HEK293 (cell line): ENCODE results near the gene BZW2.

Experiments
- CTCF ChIA-PET: fragments of 350-600 bp; formaldehyde crosslinking; extraction: SDS; loops from one replicate; lab custom pipeline; 2021; ENCODE audit warnings: antibody characterized with exemption; lab: Yijun Ruan, JAX
- POLR2A ChIA-PET: fragments of 300-600 bp; formaldehyde crosslinking; extraction: SDS; loops from one replicate; lab custom pipeline; 2020; ENCODE audit warnings: antibody characterized with exemption, inconsistent platforms; lab: Yijun Ruan, JAX
- H3K27ac ChIP-seq: fragments of 200-500 bp; sonication (Bioruptor generic); 2 replicates; pipeline ENCODE4 v1.5.1; 2014; ENCODE audit warnings: low read depth, low read length, control low read depth, inconsistent platforms; ENCODE audit errors: extremely low read depth
- H3K36me3 ChIP-seq, 2 experiments: fragments of 200-500 bp in 1 of 2; sonication (Bioruptor generic) in 1 of 2; 1 replicate in 1 of 2; 2 replicates in 1 of 2; pipeline ENCODE4 v1.5.1; 2014 to 2017; ENCODE audit warnings: inconsistent platforms in 2 of 2, low read length in 2 of 2; ENCODE audit not compliant: control insufficient read depth in 2 of 2, insufficient read depth in 1 of 2
- H3K4me1 ChIP-seq: fragments of 200-500 bp; sonication (Bioruptor generic); 2 replicates; pipeline ENCODE4 v1.5.1; 2014; ENCODE audit warnings: mild to moderate bottlenecking, low read length, inconsistent platforms; ENCODE audit not compliant: control insufficient read depth, insufficient read depth
- H3K4me3 ChIP-seq: 2 replicates; pipeline ENCODE4 v1.5.1; 2011; ENCODE audit warnings: low read depth, mild to moderate bottlenecking, control low read depth, low read length, moderate library complexity
- H3K9me3 ChIP-seq: fragments of 200-500 bp; sonication (Bioruptor generic); 2 replicates; pipeline ENCODE4 v1.5.1; 2014; ENCODE audit warnings: low read depth, low read length, inconsistent platforms; ENCODE audit not compliant: control insufficient read depth, insufficient read depth
- FEZF1 ChIP-seq: fragments of 450-650 bp; formaldehyde crosslinking; IDR thresholded peaks from 2 replicates; pipeline ENCODE4 v1.5.1; 2016; ENCODE audit warnings: missing biosample characterization, missing genetic modification characterization
- GLIS2 ChIP-seq: fragments of 450-650 bp; formaldehyde crosslinking; IDR thresholded peaks from 2 replicates; pipeline ENCODE4 v1.5.1; 2016; ENCODE audit warnings: missing biosample characterization, missing genetic modification characterization
- PRDM1 ChIP-seq: fragments of 450-650 bp; formaldehyde crosslinking; IDR thresholded peaks from 2 replicates; pipeline ENCODE4; 2016; ENCODE audit warnings: missing biosample characterization, missing genetic modification characterization
- YY2 ChIP-seq: fragments of 450-650 bp; formaldehyde crosslinking; IDR thresholded peaks from 2 replicates; pipeline ENCODE4 v1.5.1; 2016; ENCODE audit warnings: missing biosample characterization, missing genetic modification characterization
- ZBTB20 ChIP-seq: fragments of 450-650 bp; formaldehyde crosslinking; IDR thresholded peaks from 2 replicates; pipeline ENCODE4 v1.5.1; 2016; ENCODE audit warnings: missing biosample characterization, missing genetic modification characterization
- ZNF10 ChIP-seq: fragments of 450-650 bp; formaldehyde crosslinking; IDR thresholded peaks from 2 replicates; pipeline ENCODE4 v1.5.1; 2017; ENCODE audit warnings: missing biosample characterization, missing genetic modification characterization
- ZNF140 ChIP-seq: fragments of 450-650 bp; formaldehyde crosslinking; IDR thresholded peaks from 2 replicates; pipeline ENCODE4 v1.5.1; 2016; ENCODE audit warnings: missing biosample characterization, missing genetic modification characterization
- ZNF239 ChIP-seq: fragments of 450-650 bp; formaldehyde crosslinking; IDR thresholded peaks from 2 replicates; pipeline ENCODE4 v1.5.1; 2016; ENCODE audit warnings: missing biosample characterization, missing genetic modification characterization
- ZNF24 ChIP-seq: fragments of 450-650 bp; formaldehyde crosslinking; IDR thresholded peaks from 2 replicates; pipeline ENCODE4 v1.5.1; 2016; ENCODE audit warnings: missing biosample characterization, missing genetic modification characterization
- ZNF341 ChIP-seq: fragments of 450-650 bp; formaldehyde crosslinking; IDR thresholded peaks from 2 replicates; pipeline ENCODE4; 2016; ENCODE audit warnings: low read depth, missing biosample characterization, missing genetic modification characterization
- ZNF366 ChIP-seq: fragments of 450-650 bp; formaldehyde crosslinking; conservative IDR thresholded peaks from 2 replicates; pipeline ENCODE4 v1.5.1; 2016; ENCODE audit warnings: missing biosample characterization, missing genetic modification characterization
- ZNF426 ChIP-seq: fragments of 450-650 bp; formaldehyde crosslinking; IDR thresholded peaks from 2 replicates; pipeline ENCODE4 v1.5.1; 2017; ENCODE audit warnings: missing biosample characterization, missing genetic modification characterization, mild to moderate bottlenecking, inconsistent platforms, moderate library complexity
- ZNF561 ChIP-seq: fragments of 450-650 bp; IDR thresholded peaks from 2 replicates; pipeline ENCODE4 v1.5.1; 2018; ENCODE audit warnings: missing biosample characterization, missing genetic modification characterization, borderline replicate concordance
- ZNF658 ChIP-seq: fragments of 450-650 bp; formaldehyde crosslinking; IDR thresholded peaks from 2 replicates; pipeline ENCODE4; 2016; ENCODE audit warnings: missing biosample characterization, missing genetic modification characterization
- ZNF76 ChIP-seq: fragments of 450-650 bp; formaldehyde crosslinking; IDR thresholded peaks from 2 replicates; pipeline ENCODE4; 2016; ENCODE audit warnings: low read depth, missing biosample characterization, missing genetic modification characterization, borderline replicate concordance
- ZXDB ChIP-seq: fragments of 450-650 bp; formaldehyde crosslinking; IDR thresholded peaks from 2 replicates; pipeline ENCODE4 v1.5.1; 2016; ENCODE audit warnings: missing biosample characterization, missing genetic modification characterization
- TF ChIP-seq, protein P1 (sequence below): fragments of 450-650 bp; formaldehyde crosslinking; IDR thresholded peaks from 2 replicates; pipeline ENCODE4 v1.5.1; 2017; ENCODE audit warnings: missing biosample characterization, mild to moderate bottlenecking, missing genetic modification characterization, moderate library complexity
- TF ChIP-seq, protein P2 (sequence below): fragments of 450-650 bp; formaldehyde crosslinking; IDR thresholded peaks from 2 replicates; pipeline ENCODE4 v1.5.1; 2016; ENCODE audit warnings: missing biosample characterization, missing genetic modification characterization
- TF ChIP-seq, protein P3 (sequence below): fragments of 450-650 bp; formaldehyde crosslinking; IDR thresholded peaks from 2 replicates; pipeline ENCODE4 v1.5.1; 2016; ENCODE audit warnings: missing biosample characterization, missing genetic modification characterization
- TF ChIP-seq, protein P4 (sequence below): fragments of 450-650 bp; formaldehyde crosslinking; IDR thresholded peaks from 2 replicates; pipeline ENCODE4 v1.5.1; 2016; ENCODE audit warnings: missing biosample characterization, missing genetic modification characterization
- TF ChIP-seq, protein P5 (sequence below): fragments of 450-650 bp; formaldehyde crosslinking; IDR thresholded peaks from 2 replicates; pipeline ENCODE4 v1.5.1; 2017; ENCODE audit warnings: missing biosample characterization, missing genetic modification characterization

The BZW2 gene

DNA sequence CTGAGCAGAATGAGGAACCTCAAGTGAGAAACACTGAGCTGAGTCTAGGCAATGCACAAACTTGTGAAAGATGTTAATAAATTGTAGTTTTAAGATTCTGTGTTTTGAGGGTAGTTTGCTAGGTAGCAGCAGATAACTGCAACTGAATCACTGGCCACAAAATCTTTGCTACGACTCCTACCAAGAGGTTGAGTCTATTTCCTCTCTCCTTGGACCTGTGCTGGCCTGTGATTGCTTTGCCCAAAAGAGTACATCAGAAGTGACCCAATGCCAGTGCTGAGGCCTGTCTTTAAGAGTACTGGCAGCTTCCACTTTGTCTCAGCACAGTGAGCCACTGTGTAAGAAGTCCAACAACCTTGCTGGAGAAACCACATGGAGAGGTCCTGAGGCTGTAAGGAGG lies 95.7 kb downstream of the BZW2 start (continued):
- TF ChIP-seq, protein P1, sequence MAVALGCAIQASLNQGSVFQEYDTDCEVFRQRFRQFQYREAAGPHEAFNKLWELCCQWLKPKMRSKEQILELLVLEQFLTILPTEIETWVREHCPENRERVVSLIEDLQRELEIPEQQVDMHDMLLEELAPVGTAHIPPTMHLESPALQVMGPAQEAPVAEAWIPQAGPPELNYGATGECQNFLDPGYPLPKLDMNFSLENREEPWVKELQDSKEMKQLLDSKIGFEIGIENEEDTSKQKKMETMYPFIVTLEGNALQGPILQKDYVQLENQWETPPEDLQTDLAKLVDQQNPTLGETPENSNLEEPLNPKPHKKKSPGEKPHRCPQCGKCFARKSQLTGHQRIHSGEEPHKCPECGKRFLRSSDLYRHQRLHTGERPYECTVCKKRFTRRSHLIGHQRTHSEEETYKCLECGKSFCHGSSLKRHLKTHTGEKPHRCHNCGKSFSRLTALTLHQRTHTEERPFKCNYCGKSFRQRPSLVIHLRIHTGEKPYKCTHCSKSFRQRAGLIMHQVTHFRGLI (tag by site-specific recombination), result no peak
- TF ChIP-seq, protein P2, sequence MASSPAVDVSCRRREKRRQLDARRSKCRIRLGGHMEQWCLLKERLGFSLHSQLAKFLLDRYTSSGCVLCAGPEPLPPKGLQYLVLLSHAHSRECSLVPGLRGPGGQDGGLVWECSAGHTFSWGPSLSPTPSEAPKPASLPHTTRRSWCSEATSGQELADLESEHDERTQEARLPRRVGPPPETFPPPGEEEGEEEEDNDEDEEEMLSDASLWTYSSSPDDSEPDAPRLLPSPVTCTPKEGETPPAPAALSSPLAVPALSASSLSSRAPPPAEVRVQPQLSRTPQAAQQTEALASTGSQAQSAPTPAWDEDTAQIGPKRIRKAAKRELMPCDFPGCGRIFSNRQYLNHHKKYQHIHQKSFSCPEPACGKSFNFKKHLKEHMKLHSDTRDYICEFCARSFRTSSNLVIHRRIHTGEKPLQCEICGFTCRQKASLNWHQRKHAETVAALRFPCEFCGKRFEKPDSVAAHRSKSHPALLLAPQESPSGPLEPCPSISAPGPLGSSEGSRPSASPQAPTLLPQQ (tag by site-specific recombination), result no peak
- no peak for TF ChIP-seq ZNF140 (tag by site-specific recombination)
- no peak for TF ChIP-seq FEZF1 (tag by site-specific recombination)
- TF ChIP-seq ZXDB (tag by site-specific recombination), result no peak
- no peak for TF ChIP-seq ZNF239 (tag by site-specific recombination)
- TF ChIP-seq YY2 (tag by site-specific recombination), result no peak
- no peak for TF ChIP-seq ZNF426 (tag by site-specific recombination)

DNA sequence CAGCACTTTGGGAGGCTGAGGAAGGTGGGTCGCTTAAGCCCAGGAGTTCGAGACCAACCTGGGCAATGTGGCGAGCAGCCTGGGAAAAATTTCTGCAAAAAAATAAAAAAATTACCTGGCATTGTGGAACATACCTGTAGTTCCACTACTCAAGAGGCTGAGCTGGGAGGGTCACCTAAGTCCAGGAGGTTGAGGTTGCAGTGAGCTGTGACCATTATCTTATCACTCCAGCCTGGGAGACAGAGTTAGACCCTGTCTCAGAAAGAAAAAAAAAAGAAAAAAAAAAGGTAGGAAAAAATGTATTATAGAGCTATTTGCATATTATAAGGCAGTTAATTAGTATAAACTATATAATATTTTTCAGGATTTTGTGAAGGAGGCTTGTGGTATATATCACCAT lies 96.6 kb downstream of the BZW2 start:
- H3K4me3 ChIP-seq, result no peak overlapping the region
- POLR2A ChIA-PET, result no interaction called here
- H3K36me3 ChIP-seq, result no peaks in the 10 kb centered on the region
- CTCF ChIA-PET, result no interaction called here
- H3K9me3 ChIP-seq, result no peaks in the 10 kb centered on the region
- H3K27ac ChIP-seq, result no peak overlapping the region
- peaks cover 14% of the 10 kb centered on the region for H3K4me1 ChIP-seq
- TF ChIP-seq ZNF24 (no peak), ZNF658 (no peak), ZNF10 (tag by site-specific recombination) (no peak), ZBTB20 (no peak), ZNF561 (tag by site-specific recombination) (no peak), PRDM1 (tag by site-specific recombination) (no peak), GLIS2 (no peak), ZNF341 (no peak), ZNF366 (tag by site-specific recombination) (no peak), ZNF76 (tag by site-specific recombination) (no peak)
- TF ChIP-seq, protein P3, sequence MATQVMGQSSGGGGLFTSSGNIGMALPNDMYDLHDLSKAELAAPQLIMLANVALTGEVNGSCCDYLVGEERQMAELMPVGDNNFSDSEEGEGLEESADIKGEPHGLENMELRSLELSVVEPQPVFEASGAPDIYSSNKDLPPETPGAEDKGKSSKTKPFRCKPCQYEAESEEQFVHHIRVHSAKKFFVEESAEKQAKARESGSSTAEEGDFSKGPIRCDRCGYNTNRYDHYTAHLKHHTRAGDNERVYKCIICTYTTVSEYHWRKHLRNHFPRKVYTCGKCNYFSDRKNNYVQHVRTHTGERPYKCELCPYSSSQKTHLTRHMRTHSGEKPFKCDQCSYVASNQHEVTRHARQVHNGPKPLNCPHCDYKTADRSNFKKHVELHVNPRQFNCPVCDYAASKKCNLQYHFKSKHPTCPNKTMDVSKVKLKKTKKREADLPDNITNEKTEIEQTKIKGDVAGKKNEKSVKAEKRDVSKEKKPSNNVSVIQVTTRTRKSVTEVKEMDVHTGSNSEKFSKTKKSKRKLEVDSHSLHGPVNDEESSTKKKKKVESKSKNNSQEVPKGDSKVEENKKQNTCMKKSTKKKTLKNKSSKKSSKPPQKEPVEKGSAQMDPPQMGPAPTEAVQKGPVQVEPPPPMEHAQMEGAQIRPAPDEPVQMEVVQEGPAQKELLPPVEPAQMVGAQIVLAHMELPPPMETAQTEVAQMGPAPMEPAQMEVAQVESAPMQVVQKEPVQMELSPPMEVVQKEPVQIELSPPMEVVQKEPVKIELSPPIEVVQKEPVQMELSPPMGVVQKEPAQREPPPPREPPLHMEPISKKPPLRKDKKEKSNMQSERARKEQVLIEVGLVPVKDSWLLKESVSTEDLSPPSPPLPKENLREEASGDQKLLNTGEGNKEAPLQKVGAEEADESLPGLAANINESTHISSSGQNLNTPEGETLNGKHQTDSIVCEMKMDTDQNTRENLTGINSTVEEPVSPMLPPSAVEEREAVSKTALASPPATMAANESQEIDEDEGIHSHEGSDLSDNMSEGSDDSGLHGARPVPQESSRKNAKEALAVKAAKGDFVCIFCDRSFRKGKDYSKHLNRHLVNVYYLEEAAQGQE (tag by site-specific recombination), result no peak
- TF ChIP-seq, protein P4, sequence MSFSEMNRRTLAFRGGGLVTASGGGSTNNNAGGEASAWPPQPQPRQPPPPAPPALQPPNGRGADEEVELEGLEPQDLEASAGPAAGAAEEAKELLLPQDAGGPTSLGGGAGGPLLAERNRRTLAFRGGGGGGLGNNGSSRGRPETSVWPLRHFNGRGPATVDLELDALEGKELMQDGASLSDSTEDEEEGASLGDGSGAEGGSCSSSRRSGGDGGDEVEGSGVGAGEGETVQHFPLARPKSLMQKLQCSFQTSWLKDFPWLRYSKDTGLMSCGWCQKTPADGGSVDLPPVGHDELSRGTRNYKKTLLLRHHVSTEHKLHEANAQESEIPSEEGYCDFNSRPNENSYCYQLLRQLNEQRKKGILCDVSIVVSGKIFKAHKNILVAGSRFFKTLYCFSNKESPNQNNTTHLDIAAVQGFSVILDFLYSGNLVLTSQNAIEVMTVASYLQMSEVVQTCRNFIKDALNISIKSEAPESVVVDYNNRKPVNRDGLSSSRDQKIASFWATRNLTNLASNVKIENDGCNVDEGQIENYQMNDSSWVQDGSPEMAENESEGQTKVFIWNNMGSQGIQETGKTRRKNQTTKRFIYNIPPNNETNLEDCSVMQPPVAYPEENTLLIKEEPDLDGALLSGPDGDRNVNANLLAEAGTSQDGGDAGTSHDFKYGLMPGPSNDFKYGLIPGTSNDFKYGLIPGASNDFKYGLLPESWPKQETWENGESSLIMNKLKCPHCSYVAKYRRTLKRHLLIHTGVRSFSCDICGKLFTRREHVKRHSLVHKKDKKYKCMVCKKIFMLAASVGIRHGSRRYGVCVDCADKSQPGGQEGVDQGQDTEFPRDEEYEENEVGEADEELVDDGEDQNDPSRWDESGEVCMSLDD (tag by site-specific recombination), result no peak
- TF ChIP-seq, protein P5, sequence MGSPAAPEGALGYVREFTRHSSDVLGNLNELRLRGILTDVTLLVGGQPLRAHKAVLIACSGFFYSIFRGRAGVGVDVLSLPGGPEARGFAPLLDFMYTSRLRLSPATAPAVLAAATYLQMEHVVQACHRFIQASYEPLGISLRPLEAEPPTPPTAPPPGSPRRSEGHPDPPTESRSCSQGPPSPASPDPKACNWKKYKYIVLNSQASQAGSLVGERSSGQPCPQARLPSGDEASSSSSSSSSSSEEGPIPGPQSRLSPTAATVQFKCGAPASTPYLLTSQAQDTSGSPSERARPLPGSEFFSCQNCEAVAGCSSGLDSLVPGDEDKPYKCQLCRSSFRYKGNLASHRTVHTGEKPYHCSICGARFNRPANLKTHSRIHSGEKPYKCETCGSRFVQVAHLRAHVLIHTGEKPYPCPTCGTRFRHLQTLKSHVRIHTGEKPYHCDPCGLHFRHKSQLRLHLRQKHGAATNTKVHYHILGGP (tag by site-specific recombination), result no peak
